HepG2 (cell line): ENCODE measurements around the gene CDK6. TPM values are rescaled to one million over a fixed set of nuclear protein-coding genes. Genes with fewer than 3 reads are reported as not detected.

Experiments used
- CERS6 ChIP-seq: sonication (generic); formaldehyde crosslinking; IDR thresholded peaks from 2 replicates; pipeline ENCODE4 v1.5.0; 2020; ENCODE audit warnings: missing genetic modification reagents
- FOSL2 ChIP-seq: sonication (generic); formaldehyde crosslinking; IDR thresholded peaks from 2 replicates; pipeline ENCODE4 v1.4.0; 2020; ENCODE audit warnings: missing genetic modification reagents
- FOXP1 ChIP-seq, 2 experiments: fragments of 450-650 bp in 1 of 2; IDR thresholded peaks; 2 replicates each; pipeline ENCODE4 v1.6.1; 2017 to 2018; ENCODE audit warnings: antibody characterized with exemption in 1 of 2
- HIC2 ChIP-seq: sonication (generic); formaldehyde crosslinking; IDR thresholded peaks from 2 replicates; pipeline ENCODE4 v1.9.0; 2022; ENCODE audit warnings: low read depth, missing genetic modification reagents
- NAIF1 ChIP-seq: sonication (generic); formaldehyde crosslinking; IDR thresholded peaks from 2 replicates; pipeline ENCODE4 v1.5.0; 2020; ENCODE audit warnings: mild to moderate bottlenecking, missing genetic modification reagents, borderline replicate concordance
- PHF20 ChIP-seq: sonication (generic); formaldehyde crosslinking; IDR thresholded peaks from 2 replicates; pipeline ENCODE4 v1.5.0; 2020; ENCODE audit warnings: mild to moderate bottlenecking, missing genetic modification reagents
- PRMT3 ChIP-seq: sonication (generic); formaldehyde crosslinking; IDR thresholded peaks from 2 replicates; pipeline ENCODE4 v1.8.1; 2022; ENCODE audit warnings: low read depth, mild to moderate bottlenecking, moderate library complexity, missing genetic modification reagents, borderline replicate concordance
- RERE ChIP-seq: IDR thresholded peaks from 2 replicates; pipeline ENCODE4 v1.6.1; 2016; ENCODE audit warnings: low read depth, missing genetic modification reagents, missing compliant biosample characterization
- SMAD9 ChIP-seq: sonication (generic); formaldehyde crosslinking; IDR thresholded peaks from 2 replicates; pipeline ENCODE4 v1.5.1; 2020; ENCODE audit warnings: mild to moderate bottlenecking, missing genetic modification reagents
- TFE3 ChIP-seq: IDR thresholded peaks from 2 replicates; pipeline ENCODE4 v1.6.1; 2016
- ZNF160 ChIP-seq: sonication (generic); formaldehyde crosslinking; IDR thresholded peaks from 2 replicates; pipeline ENCODE4 v1.8.0; 2022; ENCODE audit warnings: mild to moderate bottlenecking, inconsistent platforms, missing genetic modification reagents
- ZNF414 ChIP-seq: sonication (generic); formaldehyde crosslinking; IDR thresholded peaks from 2 replicates; pipeline ENCODE4 v1.5.0; 2020; ENCODE audit warnings: missing genetic modification reagents
- ZNF703 ChIP-seq: sonication (generic); formaldehyde crosslinking; IDR thresholded peaks from 2 replicates; pipeline ENCODE4 v1.5.1; 2020; ENCODE audit warnings: missing genetic modification reagents, mild to moderate bottlenecking, moderate library complexity, borderline replicate concordance
- ZNF710 ChIP-seq: sonication (generic); formaldehyde crosslinking; IDR thresholded peaks from 2 replicates; pipeline ENCODE4 v1.5.0; 2020; ENCODE audit warnings: mild to moderate bottlenecking, missing genetic modification reagents, borderline replicate concordance
- polyA plus RNA-seq, 8 experiments: library from polyadenylated mRNA; depleted of rRNA in 3 of 8; stranded (reverse) in 7 of 8; unstranded in 1 of 8; fragments of >200 nt; fragmentation: Illumina TruSeq in 4 of 8; extraction: Trizol in 4 of 8; gene quantifications; 2 replicates each; pipeline versions ENCODE4 v1.2.1 to v1.2.3, GENCODE V29; 2011 to 2016; ENCODE audit warnings: low read depth in 4 of 8, missing spikeins in 1 of 8, mixed read lengths in 1 of 8; ENCODE audit not compliant: insufficient read depth in 1 of 8
- total RNA-seq, 5 experiments: library from RNA; depleted of rRNA; stranded (reverse); fragments of >200 nt; fragmentation: Illumina TruSeq; extraction: Trizol; gene quantifications; 2 replicates each; pipeline ENCODE4 v1.2.3, GENCODE V29; 2016; ENCODE audit warnings: low read depth in 1 of 5

CDK6 gene
- total and polyA plus RNA-seq, 2 of the 13 experiments (the other 11 are each of a cell fraction or from before 2014, with no cell fraction given): 34.6 to 90.8 TPM

- TF ChIP-seq RERE (CRISPR knock-in tag) (no peak), ZNF703 (no peak), ZNF160 (CRISPR knock-in tag) (no peak), PRMT3 (CRISPR knock-in tag) (no peak), ZNF710 (CRISPR knock-in tag) (no peak), NAIF1 (CRISPR knock-in tag) (0 out of 2 replicates have a peak, but pooled peaks have one; percentile 4), CERS6 (CRISPR knock-in tag) (no peak), PHF20 (CRISPR knock-in tag) (no peak), HIC2 (no peak), FOXP1 (IDR thresholded peaks at IDR 0.05) (no peak), FOXP1 (CRISPR knock-in tag; IDR thresholded peaks at IDR 0.05) (peak; percentile 21; the same call in 1 of the 2 replicates), TFE3 (CRISPR knock-in tag) (no peak), SMAD9 (no peak), FOSL2 (CRISPR knock-in tag) (peak; percentile 10; the same call in 1 of the 2 replicates), ZNF414 (CRISPR knock-in tag) (no peak)
These were observed 4.4 kb downstream of the CDK6 start (continued) for GRCh38 chr7:92831716-92832533.
